ENCODE results near the gene SRP9. TPM values are rescaled to one million over a fixed set of nuclear protein-coding genes. Genes with fewer than 3 reads are reported as not detected.
"Not testable (repeated sequence)": the region's sequence is repeated elsewhere in the genome, so short reads cannot be mapped to it uniquely, and the experiment has no call there.

Gene SRP9
- total RNA-seq, 1 donor from 2014 or later = 120 TPM

GRCh38 chr1:225780630-225781029 lies 3.0 kb downstream of the SRP9 start:
- H3K27ac ChIP-seq = no peak overlapping the region

DNA sequence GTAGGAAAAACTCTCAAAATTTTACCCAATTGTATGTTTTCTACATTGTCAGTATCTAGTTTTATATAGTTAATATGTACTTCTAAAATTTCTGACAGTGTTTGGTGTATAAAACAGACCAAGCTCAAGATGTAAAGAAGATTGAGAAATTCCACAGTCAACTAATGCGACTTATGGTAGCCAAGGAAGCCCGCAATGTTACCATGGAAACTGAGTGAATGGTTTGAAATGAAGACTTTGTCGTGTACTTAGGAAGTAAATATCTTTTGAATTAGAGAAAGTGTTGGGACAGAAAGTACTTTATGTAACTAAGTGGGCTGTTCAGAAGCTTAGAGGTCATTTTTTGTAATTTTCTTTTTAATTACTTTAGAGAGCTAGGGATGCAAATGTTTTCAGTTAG lies 11.5 kb downstream of the SRP9 start:
- intact Hi-C loops (cut with DNase I); H3K4me1 ChIP-seq; H3K9me3 ChIP-seq; H3K27me3 ChIP-seq; H3K27ac ChIP-seq; H3K4me3 ChIP-seq; DNase-seq (ENCODE audit: extremely low spot score in 2 of 2): not testable (repeated sequence)
- peaks cover 0 to 53% of the 10 kb centered on the region in 2 donors for H3K36me3 ChIP-seq

More at GRCh38 chr1:225780630-225781029, 3.0 kb downstream of the SRP9 start:
- H3K4me1 ChIP-seq = peaks cover 63% of the 10 kb centered on the region
- no peak for DNase-seq (ENCODE audit: extremely low spot score in 2 of 2)
- no peak overlapping the region for H3K4me3 ChIP-seq
- no peak for TF ChIP-seq POLR2AphosphoS5 (IDR thresholded peaks at IDR 0.05; ENCODE audit: insufficient read depth in 1 of 2, low read depth in 1 of 2)
- no peak for TF ChIP-seq POLR2A (IDR thresholded peaks at IDR 0.05)
- TF ChIP-seq, protein P1, sequence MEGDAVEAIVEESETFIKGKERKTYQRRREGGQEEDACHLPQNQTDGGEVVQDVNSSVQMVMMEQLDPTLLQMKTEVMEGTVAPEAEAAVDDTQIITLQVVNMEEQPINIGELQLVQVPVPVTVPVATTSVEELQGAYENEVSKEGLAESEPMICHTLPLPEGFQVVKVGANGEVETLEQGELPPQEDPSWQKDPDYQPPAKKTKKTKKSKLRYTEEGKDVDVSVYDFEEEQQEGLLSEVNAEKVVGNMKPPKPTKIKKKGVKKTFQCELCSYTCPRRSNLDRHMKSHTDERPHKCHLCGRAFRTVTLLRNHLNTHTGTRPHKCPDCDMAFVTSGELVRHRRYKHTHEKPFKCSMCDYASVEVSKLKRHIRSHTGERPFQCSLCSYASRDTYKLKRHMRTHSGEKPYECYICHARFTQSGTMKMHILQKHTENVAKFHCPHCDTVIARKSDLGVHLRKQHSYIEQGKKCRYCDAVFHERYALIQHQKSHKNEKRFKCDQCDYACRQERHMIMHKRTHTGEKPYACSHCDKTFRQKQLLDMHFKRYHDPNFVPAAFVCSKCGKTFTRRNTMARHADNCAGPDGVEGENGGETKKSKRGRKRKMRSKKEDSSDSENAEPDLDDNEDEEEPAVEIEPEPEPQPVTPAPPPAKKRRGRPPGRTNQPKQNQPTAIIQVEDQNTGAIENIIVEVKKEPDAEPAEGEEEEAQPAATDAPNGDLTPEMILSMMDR (IDR thresholded peaks at IDR 0.05) = no peak
- no peaks in the 10 kb centered on the region for H3K27me3 ChIP-seq
- H3K36me3 ChIP-seq = peaks cover 0 to 15% of the 10 kb centered on the region in 2 donors
- intact Hi-C loops (cut with DNase I) = no loop called here
- no peaks in the 10 kb centered on the region for H3K9me3 ChIP-seq

GRCh38 chr1:225794954-225795353 lies 17.3 kb downstream of the SRP9 start:
- no peak overlapping the region for H3K27ac ChIP-seq
- H3K36me3 ChIP-seq = peaks cover 0 to 8% of the 10 kb centered on the region in 2 donors
- H3K4me1 ChIP-seq = no peaks in the 10 kb centered on the region
- no peak for DNase-seq (ENCODE audit: extremely low spot score in 2 of 2)
- no peaks in the 10 kb centered on the region for H3K27me3 ChIP-seq
- TF ChIP-seq POLR2AphosphoS5 (IDR thresholded peaks at IDR 0.05; ENCODE audit: insufficient read depth in 1 of 2, low read depth in 1 of 2) = no peak
- TF ChIP-seq POLR2A (IDR thresholded peaks at IDR 0.05) = no peak
- TF ChIP-seq, protein P1 (IDR thresholded peaks at IDR 0.05) = no peak
- intact Hi-C loops (cut with DNase I) = no loop called here
- no peaks in the 10 kb centered on the region for H3K9me3 ChIP-seq
- no peak overlapping the region for H3K4me3 ChIP-seq

- H3K27ac ChIP-seq; H3K9me3 ChIP-seq; H3K36me3 ChIP-seq; DNase-seq (ENCODE audit: extremely low spot score in 2 of 2); H3K4me3 ChIP-seq; H3K4me1 ChIP-seq; intact Hi-C loops (cut with DNase I); H3K27me3 ChIP-seq: not testable (repeated sequence)
Observed at GRCh38 chr1:225796097-225796496, 18.5 kb downstream of the SRP9 start.

GRCh38 chr1:225801146-225801545 lies 23.5 kb downstream of the SRP9 start:
- intact Hi-C loops (cut with DNase I); H3K4me1 ChIP-seq; H3K9me3 ChIP-seq; H3K27me3 ChIP-seq; H3K27ac ChIP-seq; DNase-seq (ENCODE audit: extremely low spot score in 2 of 2); H3K4me3 ChIP-seq; H3K36me3 ChIP-seq: not testable (repeated sequence)

DNA sequence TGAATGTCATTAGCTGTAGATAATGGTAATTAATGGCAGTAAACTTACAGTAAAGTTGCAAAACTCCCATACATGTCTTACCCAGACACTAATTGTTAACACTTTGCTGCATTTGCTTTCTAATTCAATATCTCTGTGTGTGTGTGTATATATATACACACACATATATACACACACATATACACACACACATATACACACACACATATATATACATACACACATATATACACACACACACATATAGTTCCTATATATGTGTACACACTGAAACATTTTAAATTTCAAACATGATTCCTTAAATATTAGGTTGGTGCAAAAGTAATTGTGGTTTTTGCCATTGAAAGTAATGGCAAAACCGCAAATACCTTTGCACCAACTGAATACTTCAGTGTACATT lies 28.6 kb downstream of the SRP9 start:
- intact Hi-C loops (cut with DNase I) = no loop called here
- Histone ChIP-seq H3K27me3 (no peaks in the 10 kb centered on the region), H3K27ac (no peak overlapping the region), H3K36me3 (no peaks in the 10 kb centered on the region), H3K4me3 (no peak overlapping the region), H3K9me3 (no peaks in the 10 kb centered on the region), H3K4me1 (peaks cover 7% of the 10 kb centered on the region)
- no peak for TF ChIP-seq POLR2AphosphoS5 (IDR thresholded peaks at IDR 0.05; ENCODE audit: insufficient read depth in 1 of 2, low read depth in 1 of 2)
- TF ChIP-seq, protein P1 (IDR thresholded peaks at IDR 0.05) = no peak
- no peak for DNase-seq (ENCODE audit: extremely low spot score in 2 of 2)

DNA sequence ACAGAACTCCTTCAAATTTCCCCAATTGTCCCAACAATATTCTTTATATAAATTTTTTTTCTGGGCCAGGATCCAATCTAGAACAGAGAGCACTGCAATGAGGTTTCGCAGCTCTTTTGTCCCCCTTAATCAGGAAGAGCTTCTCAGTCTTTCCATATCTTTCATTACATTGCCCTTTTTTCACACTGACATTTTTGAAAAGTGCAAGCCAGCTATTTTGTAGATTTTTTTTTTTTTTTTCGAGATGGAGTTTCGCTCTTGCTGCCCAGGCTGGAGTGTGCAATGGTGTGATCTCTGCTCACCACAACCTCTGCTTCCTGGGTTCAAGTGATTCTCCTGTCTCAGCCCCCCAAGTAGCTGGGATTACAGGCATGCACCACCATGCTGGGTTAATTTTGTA lies 29.1 kb downstream of the SRP9 start:
- H3K4me3 ChIP-seq; H3K27ac ChIP-seq; DNase-seq (ENCODE audit: extremely low spot score in 2 of 2); H3K9me3 ChIP-seq; intact Hi-C loops (cut with DNase I); H3K36me3 ChIP-seq; H3K27me3 ChIP-seq: not testable (repeated sequence)
- peaks cover 12% of the 10 kb centered on the region for H3K4me1 ChIP-seq
